Left ventricle myocardium inferior (tissue), 1 donor: ENCODE measurements around the gene PERCC1. TPM values are rescaled to one million over a fixed set of nuclear protein-coding genes. Genes with fewer than 3 reads are reported as not detected.

Source experiments
- DNase-seq: peaks from one replicate; pipeline ENCODE4 v3.0.0-alpha.2; 2020
- H3K27ac ChIP-seq: fragments of 200-600 bp; replicated peaks from 2 replicates; pipeline ENCODE4 v1.8.0; 2021
- H3K27me3 ChIP-seq: fragments of 200-600 bp; 2 replicates; pipeline ENCODE4 v1.8.0; 2021; ENCODE audit warnings: low read depth
- H3K36me3 ChIP-seq: fragments of 200-600 bp; 2 replicates; pipeline ENCODE4 v1.8.0; 2021
- H3K4me1 ChIP-seq: fragments of 200-600 bp; 2 replicates; pipeline ENCODE4 v1.8.0; 2021
- H3K4me3 ChIP-seq: fragments of 200-600 bp; 2 replicates; pipeline ENCODE4 v1.8.0; 2021; ENCODE audit warnings: mild to moderate bottlenecking, moderate library complexity
- H3K9me3 ChIP-seq: fragments of 200-600 bp; replicated peaks from 2 replicates; pipeline ENCODE4 v1.8.0; 2021
- intact Hi-C: fragments of 100-400 bp; cut with micrococcal nuclease; formaldehyde crosslinking; loops from one replicate; pipeline ENCODE4 v1.11.0; 2022
- total RNA-seq: library from RNA; stranded (reverse); fragmentation: NEBNext Ultra II Directional; extraction: Animal tissue kit (Norgen Biotek cat#: 25700); gene quantifications from one replicate; pipeline ENCODE4 v1.2.1, GENCODE V29; 2021
- TF ChIP-seq, protein P1 (sequence below): fragments of 200-600 bp; IDR thresholded peaks from 2 replicates; pipeline ENCODE4 v1.8.0; 2021; ENCODE audit warnings: antibody characterized with exemption, mild to moderate bottlenecking, borderline replicate concordance
- donor health status: DM: no; HTN: yes; CAD: no; lungs with severe emphysema.

PERCC1 gene
- total RNA-seq, 1 donor from 2014 or later, result not detected

DNA sequence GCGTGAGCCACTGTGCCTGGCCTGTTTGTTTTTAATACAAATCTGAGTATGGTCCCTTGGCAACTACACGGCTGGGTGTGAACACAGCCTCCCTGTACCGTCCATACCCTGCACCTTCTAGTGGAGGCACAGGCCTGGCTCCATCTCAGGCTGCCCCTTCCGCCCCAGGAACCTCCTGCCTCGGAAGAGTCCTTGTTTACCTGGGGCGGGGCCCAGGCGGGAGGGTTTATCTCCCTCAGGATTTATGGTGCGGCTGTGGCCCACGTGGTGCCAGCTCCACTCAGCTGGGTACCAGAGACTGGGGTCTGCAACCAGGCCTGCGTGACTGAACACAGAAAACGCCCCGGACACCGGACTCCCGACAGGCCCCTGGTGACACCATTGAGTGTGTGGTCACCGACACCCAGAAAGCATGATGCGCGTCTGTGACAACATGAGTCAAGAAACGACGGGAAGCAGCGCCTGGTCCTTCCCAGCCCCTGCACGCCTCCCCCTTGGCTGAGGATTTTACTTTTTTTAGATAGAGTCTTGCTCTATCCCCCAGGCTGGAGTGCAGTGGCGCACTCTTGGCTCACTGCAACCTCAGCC lies 35.3 kb upstream of the PERCC1 start:
- Histone ChIP-seq H3K9me3 (no peaks in the 10 kb centered on the region), H3K27ac (no peak overlapping the region), H3K4me3 (no peak overlapping the region), H3K27me3 (no peaks in the 10 kb centered on the region), H3K4me1 (no peaks in the 10 kb centered on the region), H3K36me3 (peaks cover 79% of the 10 kb centered on the region)
- DNase-seq, result no peak
- intact Hi-C loops, result no loop called here
- TF ChIP-seq, protein P1, sequence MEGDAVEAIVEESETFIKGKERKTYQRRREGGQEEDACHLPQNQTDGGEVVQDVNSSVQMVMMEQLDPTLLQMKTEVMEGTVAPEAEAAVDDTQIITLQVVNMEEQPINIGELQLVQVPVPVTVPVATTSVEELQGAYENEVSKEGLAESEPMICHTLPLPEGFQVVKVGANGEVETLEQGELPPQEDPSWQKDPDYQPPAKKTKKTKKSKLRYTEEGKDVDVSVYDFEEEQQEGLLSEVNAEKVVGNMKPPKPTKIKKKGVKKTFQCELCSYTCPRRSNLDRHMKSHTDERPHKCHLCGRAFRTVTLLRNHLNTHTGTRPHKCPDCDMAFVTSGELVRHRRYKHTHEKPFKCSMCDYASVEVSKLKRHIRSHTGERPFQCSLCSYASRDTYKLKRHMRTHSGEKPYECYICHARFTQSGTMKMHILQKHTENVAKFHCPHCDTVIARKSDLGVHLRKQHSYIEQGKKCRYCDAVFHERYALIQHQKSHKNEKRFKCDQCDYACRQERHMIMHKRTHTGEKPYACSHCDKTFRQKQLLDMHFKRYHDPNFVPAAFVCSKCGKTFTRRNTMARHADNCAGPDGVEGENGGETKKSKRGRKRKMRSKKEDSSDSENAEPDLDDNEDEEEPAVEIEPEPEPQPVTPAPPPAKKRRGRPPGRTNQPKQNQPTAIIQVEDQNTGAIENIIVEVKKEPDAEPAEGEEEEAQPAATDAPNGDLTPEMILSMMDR, result no peak

DNA sequence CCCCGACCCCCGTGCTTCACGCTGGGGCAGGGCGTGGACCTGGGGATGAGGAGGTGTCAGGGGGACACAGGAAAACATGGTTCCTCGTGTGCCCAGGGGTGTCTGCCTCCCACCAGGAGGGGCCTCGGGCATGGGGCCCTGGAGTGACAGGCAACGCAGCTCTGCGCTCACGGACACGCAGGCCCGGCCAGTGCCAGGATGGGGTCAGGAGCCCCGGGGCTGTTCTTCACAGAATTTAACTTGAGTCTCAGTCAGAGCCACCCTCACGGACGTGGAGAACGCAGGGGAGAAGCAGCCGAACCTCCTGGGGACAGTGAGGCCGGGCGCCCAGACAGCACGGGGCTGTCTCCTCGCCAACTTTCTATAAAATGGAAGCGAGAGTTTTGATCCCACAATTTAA lies 33.1 kb upstream of the PERCC1 start:
- H3K27me3 ChIP-seq, result no peaks in the 10 kb centered on the region
- H3K36me3 ChIP-seq, result peaks cover 81% of the 10 kb centered on the region
- no peaks in the 10 kb centered on the region for H3K4me1 ChIP-seq
- H3K4me3 ChIP-seq, result no peak overlapping the region
- DNase-seq, result no peak
- intact Hi-C loops, result no loop called here
- no peak overlapping the region for H3K27ac ChIP-seq
- H3K9me3 ChIP-seq, result no peaks in the 10 kb centered on the region
- TF ChIP-seq, protein P1, result no peak

DNA sequence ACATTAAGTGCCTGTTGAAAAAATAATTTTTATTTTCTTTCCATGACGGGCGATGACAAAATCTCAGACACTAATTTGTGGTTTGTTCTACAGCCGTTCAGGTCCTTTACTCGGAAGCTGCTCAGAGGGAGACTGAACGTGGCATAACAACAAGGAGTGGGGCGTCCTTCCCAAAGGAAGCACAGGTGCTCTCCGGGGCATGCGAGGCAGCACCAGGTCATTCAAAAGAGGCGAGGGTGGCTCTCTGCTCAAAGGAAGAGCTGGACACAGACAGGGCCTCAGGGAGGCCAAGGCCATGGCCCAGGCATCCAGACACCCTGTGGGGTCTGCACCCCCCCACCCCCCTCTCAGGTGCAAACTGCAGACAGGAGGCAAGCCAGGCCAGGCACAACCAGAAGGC lies 32.5 kb upstream of the PERCC1 start:
- Histone ChIP-seq H3K27me3 (no peaks in the 10 kb centered on the region), H3K4me3 (no peak overlapping the region), H3K4me1 (no peaks in the 10 kb centered on the region), H3K9me3 (no peaks in the 10 kb centered on the region), H3K36me3 (peaks cover 81% of the 10 kb centered on the region), H3K27ac (no peak overlapping the region)
- DNase-seq, result no peak
- TF ChIP-seq, protein P1, result no peak
- intact Hi-C loops, result no loop called here

DNA sequence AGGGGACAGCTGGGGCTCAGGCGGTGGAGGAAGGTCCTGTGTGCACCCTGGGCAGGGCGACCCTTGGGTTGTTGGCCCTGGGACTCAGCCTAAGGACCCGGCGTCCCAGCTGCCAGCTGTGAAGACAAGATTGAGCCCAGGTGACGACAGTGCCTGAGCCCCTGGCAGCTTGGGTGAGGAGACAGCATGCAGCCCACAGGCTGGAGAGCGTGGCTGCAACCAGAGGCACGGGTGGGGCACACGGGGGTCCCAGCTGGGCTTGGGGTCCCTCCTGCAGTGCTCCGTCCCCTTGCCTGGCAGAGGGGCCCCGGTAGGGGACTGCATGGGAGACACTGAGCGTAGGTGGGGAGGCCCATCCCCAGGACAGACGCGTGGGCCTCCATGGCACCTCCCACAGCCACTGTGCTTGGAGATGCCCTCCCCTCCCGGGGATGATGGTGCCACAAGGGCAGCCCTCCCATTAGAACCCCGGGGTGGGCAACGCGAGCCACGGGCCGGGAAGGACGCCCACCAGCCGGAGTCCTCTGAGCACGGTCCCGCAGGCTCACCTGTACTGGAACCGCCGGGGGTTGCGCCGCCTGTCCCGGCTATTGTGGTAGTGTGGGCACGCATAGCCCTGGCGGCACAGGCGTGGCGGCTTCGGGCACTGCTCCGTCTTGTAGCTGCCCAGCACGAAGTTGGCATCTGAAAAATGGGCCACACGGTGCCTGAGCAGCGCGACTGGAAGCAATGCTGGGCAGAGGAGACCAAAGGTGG lies 31.9 kb upstream of the PERCC1 start:
- H3K9me3 ChIP-seq, result no peaks in the 10 kb centered on the region
- H3K27ac ChIP-seq, result no peak overlapping the region
- no peak for DNase-seq
- no peaks in the 10 kb centered on the region for H3K4me1 ChIP-seq
- TF ChIP-seq, protein P1, result no peak
- H3K36me3 ChIP-seq, result peaks cover 80% of the 10 kb centered on the region
- no peak overlapping the region for H3K4me3 ChIP-seq
- no peaks in the 10 kb centered on the region for H3K27me3 ChIP-seq
- intact Hi-C loops, result no loop called here

DNA sequence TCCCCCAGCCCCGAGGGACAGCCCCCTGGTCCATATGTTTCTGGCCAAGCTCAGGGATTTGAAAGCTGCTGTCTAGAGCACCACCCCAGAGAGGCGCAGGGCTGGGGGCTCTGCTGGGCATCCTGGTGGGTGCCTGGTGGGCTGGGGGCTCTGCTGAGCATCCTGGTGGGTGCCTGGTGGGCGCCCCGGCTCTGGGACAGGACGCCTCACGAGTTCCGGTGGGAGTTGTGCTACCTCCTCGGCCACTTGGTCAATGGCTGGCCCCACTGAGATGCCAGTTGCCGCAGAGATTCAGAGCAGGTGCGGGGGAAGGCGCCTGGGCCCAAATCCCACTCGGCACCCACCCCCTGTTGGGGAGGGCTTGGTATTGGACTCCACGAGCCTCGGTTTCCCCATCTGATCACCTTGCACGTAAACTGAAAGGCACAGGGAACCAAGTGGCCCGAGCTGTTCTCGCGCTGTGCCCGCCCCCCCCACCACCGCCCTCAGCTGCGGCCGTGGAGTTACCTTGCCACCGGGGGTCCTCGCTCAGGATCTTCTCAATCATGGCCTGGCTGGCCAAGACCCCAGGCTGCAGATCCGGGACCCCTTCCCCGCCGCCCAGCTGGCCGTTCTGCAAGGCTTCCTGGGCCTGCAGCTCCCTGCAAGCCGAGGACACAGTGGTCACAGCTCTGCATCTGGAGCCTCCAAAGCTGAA lies 29.7 kb upstream of the PERCC1 start:
- TF ChIP-seq, protein P1, result no peak
- no peaks in the 10 kb centered on the region for H3K27me3 ChIP-seq
- no peak overlapping the region for H3K27ac ChIP-seq
- no peaks in the 10 kb centered on the region for H3K9me3 ChIP-seq
- H3K4me1 ChIP-seq, result no peaks in the 10 kb centered on the region
- H3K36me3 ChIP-seq, result peaks cover 61% of the 10 kb centered on the region
- intact Hi-C loops, result no loop called here
- H3K4me3 ChIP-seq, result no peak overlapping the region
- DNase-seq, result no peak
